KMS-11 (cell line): ENCODE measurements around the gene LARGE1.

ENCODE experiments used
- H2AFZ ChIP-seq: fragments of 200-600 bp; sonication (generic); 2 replicates; pipeline ENCODE4 v1.6.1; 2016; ENCODE audit warnings: antibody characterized with exemption, mixed run types, low read depth
- H3K27ac ChIP-seq: fragments of 200-600 bp; sonication (generic); 2 replicates; pipeline ENCODE4 v1.6.1; 2016; ENCODE audit warnings: mild to moderate bottlenecking, mixed run types
- H3K27me3 ChIP-seq: fragments of 200-600 bp; sonication (generic); 2 replicates; pipeline ENCODE4 v1.6.1; 2017; ENCODE audit warnings: mild to moderate bottlenecking, low read depth, mixed run types, moderate library complexity; ENCODE audit not compliant: insufficient read depth
- H3K36me3 ChIP-seq: fragments of 200-600 bp; sonication (generic); 2 replicates; pipeline ENCODE4 v1.6.1; 2017; ENCODE audit warnings: mild to moderate bottlenecking, mixed run types; ENCODE audit not compliant: insufficient read depth
- H3K4me1 ChIP-seq: fragments of 200-600 bp; sonication (generic); 2 replicates; pipeline ENCODE4 v1.6.1; 2016; ENCODE audit warnings: mild to moderate bottlenecking, low read depth, mixed run types; ENCODE audit not compliant: poor library complexity, severe bottlenecking
- H3K4me2 ChIP-seq: fragments of 200-600 bp; sonication (generic); 2 replicates; pipeline ENCODE4 v1.7.0; 2016; ENCODE audit warnings: mild to moderate bottlenecking, mixed run types
- H3K4me3 ChIP-seq: fragments of 200-600 bp; sonication (generic); IDR thresholded peaks from 2 replicates; pipeline ENCODE4 v1.6.1; 2017; ENCODE audit warnings: low read depth, low read length, mixed read lengths; ENCODE audit not compliant: insufficient read depth
- H3K79me2 ChIP-seq: fragments of 200-600 bp; sonication (generic); 2 replicates; pipeline ENCODE4 v1.6.1; 2016; ENCODE audit warnings: low read depth, mixed run types; ENCODE audit not compliant: insufficient read depth
- H3K9ac ChIP-seq: fragments of 200-600 bp; sonication (generic); 2 replicates; pipeline ENCODE4 v1.6.1; 2016; ENCODE audit warnings: mild to moderate bottlenecking, mixed run types
- H4K20me1 ChIP-seq: fragments of 200-600 bp; sonication (generic); 2 replicates; pipeline ENCODE4 v1.6.1; 2016; ENCODE audit warnings: mild to moderate bottlenecking, mixed run types; ENCODE audit not compliant: insufficient read depth
- TF ChIP-seq, protein P1 (sequence below): fragments of 200-600 bp; sonication (generic); conservative IDR thresholded peaks from 2 replicates; pipeline ENCODE4 v1.6.1; 2017; ENCODE audit warnings: low read depth, mild to moderate bottlenecking, antibody characterized with exemption, low read length, moderate library complexity, mixed read lengths

The LARGE1 gene

DNA sequence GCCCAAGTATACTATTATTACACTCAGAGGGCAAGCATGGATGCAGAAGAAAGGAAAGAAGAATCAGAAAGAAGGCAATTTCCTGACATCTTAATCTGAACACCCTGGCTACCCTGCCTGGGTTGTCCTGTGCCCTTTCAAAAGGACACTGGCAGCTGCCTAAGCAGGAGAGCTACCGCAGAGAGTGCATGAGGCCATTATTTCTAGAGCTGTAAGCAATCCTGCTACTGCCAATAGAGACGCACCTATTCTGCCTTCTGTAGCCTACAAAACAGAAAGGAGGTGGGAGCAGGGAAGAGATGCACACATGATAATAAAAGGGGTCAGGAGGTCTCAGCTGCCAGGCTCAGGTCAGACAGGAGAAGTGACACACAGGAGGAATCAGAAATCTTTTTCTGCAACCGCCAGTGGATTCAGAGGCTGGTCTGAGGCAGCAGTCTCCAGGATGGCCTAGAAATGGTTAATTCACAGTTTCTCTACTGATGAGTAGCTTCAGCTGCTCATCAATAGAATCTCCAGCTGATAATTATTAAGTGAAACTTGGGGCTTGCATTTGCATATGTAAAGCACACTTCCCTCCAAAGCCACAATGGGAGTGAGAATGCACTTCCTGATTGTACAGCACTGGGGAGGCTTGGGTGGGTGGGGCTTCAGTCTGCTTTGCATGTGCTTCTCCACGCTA is 253.9 kb downstream of the LARGE1 start:
- no peaks in the 10 kb centered on the region for H3K27me3 ChIP-seq
- TF ChIP-seq, protein P1, sequence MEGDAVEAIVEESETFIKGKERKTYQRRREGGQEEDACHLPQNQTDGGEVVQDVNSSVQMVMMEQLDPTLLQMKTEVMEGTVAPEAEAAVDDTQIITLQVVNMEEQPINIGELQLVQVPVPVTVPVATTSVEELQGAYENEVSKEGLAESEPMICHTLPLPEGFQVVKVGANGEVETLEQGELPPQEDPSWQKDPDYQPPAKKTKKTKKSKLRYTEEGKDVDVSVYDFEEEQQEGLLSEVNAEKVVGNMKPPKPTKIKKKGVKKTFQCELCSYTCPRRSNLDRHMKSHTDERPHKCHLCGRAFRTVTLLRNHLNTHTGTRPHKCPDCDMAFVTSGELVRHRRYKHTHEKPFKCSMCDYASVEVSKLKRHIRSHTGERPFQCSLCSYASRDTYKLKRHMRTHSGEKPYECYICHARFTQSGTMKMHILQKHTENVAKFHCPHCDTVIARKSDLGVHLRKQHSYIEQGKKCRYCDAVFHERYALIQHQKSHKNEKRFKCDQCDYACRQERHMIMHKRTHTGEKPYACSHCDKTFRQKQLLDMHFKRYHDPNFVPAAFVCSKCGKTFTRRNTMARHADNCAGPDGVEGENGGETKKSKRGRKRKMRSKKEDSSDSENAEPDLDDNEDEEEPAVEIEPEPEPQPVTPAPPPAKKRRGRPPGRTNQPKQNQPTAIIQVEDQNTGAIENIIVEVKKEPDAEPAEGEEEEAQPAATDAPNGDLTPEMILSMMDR, result no peak
- no peak overlapping the region for H3K27ac ChIP-seq
- no peaks in the 10 kb centered on the region for H3K79me2 ChIP-seq
- no peaks in the 10 kb centered on the region for H3K4me1 ChIP-seq
- no peak overlapping the region for H2AFZ ChIP-seq
- no peak overlapping the region for H3K9ac ChIP-seq
- no peak overlapping the region for H3K4me3 ChIP-seq
- H3K36me3 ChIP-seq, result no peaks in the 10 kb centered on the region
- no peak overlapping the region for H3K4me2 ChIP-seq
- H4K20me1 ChIP-seq, result no peaks in the 10 kb centered on the region

DNA sequence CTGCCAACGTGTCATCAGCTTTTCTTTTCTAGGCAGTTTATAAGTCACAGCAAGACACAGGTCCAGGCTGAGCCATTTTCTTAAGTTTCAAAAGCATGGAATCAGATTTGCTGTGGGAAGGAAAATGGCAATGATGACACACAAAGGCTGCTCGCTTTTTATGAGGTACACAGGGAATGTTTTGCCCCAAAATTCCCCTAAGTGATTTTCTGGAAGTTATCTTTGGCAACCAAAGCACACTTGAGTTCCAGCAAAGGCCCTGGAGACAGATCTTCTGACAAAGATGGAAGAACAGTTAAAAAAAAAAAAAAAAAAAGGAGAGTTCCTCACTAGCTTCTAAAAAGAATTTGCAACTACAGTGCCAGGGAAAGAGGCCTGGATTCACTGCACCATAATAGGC is 260.8 kb downstream of the LARGE1 start:
- Histone ChIP-seq H3K27ac (no peak overlapping the region), H3K79me2 (no peaks in the 10 kb centered on the region), H3K4me1 (no peaks in the 10 kb centered on the region), H4K20me1 (no peaks in the 10 kb centered on the region), H3K4me2 (no peak overlapping the region), H3K27me3 (no peaks in the 10 kb centered on the region), H3K36me3 (no peaks in the 10 kb centered on the region), H3K4me3 (no peak overlapping the region), H2AFZ (no peak overlapping the region), H3K9ac (no peak overlapping the region)
- TF ChIP-seq, protein P1, result no peak

DNA sequence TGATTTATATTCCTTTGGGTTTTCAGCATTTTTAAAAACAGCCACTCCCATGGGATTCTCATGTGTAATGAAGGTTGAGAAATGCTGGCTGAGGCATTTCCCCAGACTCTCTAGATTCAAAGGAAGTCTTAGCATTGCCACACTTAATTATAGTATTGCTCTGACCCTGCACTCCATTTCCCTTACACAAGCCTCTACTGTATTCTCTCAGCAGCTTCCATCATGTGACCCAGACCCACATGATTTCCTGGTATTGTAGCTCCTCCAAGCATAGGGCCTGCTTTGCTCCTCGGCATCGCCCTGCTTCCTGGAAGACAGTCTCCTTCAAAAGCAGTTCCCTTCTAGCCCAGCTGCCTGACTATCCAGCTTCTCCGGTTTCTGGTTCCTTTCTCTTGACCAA is 261.5 kb downstream of the LARGE1 start:
- Histone ChIP-seq H2AFZ (no peak overlapping the region), H3K4me1 (no peaks in the 10 kb centered on the region), H3K79me2 (no peaks in the 10 kb centered on the region), H4K20me1 (no peaks in the 10 kb centered on the region), H3K9ac (no peak overlapping the region), H3K27ac (no peak overlapping the region), H3K4me2 (no peak overlapping the region), H3K4me3 (no peak overlapping the region), H3K36me3 (no peaks in the 10 kb centered on the region), H3K27me3 (no peaks in the 10 kb centered on the region)
- TF ChIP-seq, protein P1, result no peak

DNA sequence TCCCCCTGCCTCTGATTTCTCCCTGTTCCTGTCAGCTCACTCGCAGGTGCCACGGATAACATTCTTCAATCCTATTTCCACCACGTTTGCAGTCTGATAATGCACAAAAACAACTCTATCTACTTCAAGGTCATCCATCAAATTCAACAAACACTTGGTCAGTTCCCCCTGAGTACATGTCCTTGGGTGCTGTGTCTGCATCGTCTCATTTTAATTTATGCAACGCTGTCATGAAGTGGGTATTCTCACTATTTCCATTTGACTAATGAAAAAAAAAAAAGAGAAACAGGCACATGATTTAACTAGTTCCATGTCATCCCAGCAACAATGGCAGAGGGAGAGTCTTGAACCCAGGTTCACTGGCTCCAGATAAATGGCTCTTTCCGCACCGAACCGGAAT is 262.6 kb downstream of the LARGE1 start:
- H3K4me2 ChIP-seq, result no peak overlapping the region
- H3K4me1 ChIP-seq, result no peaks in the 10 kb centered on the region
- H2AFZ ChIP-seq, result no peak overlapping the region
- H3K4me3 ChIP-seq, result no peak overlapping the region
- H4K20me1 ChIP-seq, result no peaks in the 10 kb centered on the region
- H3K79me2 ChIP-seq, result no peaks in the 10 kb centered on the region
- no peak overlapping the region for H3K27ac ChIP-seq
- no peak overlapping the region for H3K9ac ChIP-seq
- TF ChIP-seq, protein P1, result no peak
- no peaks in the 10 kb centered on the region for H3K27me3 ChIP-seq
- H3K36me3 ChIP-seq, result no peaks in the 10 kb centered on the region
